ENCODE data around the gene JAKMIP1.
A peak's percentile ranks its signal among the peaks of the same experiment; 100 is the strongest.
"Not testable (repeated sequence)": the region's sequence is repeated elsewhere in the genome, so short reads cannot be mapped to it uniquely, and the experiment has no call there.

The JAKMIP1 gene

DNA sequence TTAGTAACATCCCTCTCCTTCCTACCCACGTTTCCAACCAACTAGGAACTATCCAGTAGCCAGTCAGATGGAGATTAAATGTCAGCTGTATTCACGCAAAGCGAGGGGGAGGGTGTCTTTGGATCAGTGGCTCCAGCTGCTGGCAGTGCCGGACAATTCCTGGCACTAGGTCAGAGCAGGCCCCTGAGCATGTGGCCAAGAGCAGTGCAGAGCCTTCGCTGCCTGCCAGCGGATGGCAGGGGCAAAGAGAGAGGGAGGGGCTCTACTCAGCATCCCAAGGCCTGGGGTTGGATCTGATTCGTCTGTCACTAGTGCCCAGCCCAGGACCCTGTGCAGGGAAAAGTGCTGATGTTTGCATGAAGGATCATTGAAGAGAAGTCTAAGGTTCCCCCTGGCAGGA lies 28.7 kb upstream of the JAKMIP1 start:
- no peak for DNase-seq (ENCODE audit: low spot score)

DNA sequence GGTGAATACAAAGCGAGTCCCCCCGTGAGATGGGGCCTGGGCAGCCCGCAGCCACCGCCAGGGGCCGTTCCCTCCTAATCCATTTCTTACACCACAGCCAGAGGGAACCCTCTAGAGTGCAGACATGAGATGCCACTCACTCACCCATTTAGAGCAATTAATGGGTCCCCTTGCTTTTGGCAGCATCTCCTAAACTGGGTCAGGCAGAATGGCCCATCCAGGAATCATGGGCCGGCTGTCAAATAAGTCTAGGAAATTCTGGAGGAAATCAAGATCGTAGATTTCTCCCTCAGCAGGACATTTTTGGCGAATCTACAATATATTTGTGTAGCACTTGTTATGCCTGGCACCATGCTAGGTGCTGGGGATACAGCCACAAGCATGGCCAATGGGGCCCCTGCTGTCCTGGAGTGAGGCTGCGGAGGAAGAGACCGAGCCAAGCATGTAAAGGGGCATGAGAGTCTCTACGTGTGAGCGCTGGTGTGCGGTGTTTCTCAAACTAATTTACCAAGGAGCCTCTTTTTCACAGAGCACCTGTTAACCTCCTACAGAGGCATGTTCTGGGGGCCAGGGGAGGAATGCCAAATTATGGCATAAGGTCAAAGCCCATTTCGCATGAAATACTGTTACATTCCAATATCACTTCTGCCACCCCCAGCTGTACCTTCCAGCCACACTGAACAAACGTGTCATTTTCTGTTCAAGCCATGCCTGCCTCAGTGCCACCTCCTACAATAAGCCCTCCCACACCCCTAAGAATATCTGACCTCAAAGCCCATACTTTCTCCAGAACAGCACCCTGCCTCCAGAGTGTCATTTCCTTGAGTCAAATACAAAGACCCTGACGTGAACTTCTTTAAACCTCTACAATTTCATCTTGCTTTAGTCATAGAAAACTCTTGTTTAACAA lies 28.1 kb upstream of the JAKMIP1 start:
- no peak for DNase-seq (ENCODE audit: low spot score)

DNA sequence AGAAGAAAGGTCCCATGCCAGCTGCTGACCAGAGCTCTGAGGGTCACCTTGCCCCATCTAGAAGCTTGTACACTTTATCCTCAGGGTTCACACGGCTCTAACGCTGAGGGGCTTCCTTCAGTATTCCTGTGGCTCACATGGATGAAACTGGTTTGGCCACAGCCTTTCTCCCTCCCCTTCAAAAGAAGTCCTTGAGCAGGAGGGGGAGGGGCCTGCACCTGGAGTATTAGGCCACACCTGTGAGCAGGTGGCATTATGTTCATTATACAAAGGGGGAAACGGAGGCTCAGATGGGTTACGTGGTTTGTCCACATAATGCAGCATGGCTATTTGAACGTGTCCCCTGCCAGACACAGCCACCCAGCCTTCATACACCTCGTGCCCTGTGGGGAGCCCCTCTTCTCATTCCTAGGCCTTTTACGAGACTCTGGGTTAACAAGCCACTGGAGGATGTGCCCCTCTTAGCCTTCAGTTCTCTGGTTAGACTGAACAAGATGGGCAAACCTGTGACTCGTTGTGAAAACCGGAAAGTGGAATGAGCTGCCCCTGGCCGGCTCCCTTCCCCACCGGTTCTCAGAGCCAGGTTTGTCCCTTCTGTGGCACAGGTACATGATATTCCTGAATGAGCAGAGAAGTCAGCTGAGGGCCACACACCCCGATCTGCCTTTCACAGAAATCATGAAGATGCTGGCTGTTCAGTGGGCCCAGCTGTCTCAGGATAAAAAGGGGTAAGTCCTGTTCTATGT lies 27.2 kb upstream of the JAKMIP1 start:
- DNase-seq (ENCODE audit: low spot score) = no peak

DNA sequence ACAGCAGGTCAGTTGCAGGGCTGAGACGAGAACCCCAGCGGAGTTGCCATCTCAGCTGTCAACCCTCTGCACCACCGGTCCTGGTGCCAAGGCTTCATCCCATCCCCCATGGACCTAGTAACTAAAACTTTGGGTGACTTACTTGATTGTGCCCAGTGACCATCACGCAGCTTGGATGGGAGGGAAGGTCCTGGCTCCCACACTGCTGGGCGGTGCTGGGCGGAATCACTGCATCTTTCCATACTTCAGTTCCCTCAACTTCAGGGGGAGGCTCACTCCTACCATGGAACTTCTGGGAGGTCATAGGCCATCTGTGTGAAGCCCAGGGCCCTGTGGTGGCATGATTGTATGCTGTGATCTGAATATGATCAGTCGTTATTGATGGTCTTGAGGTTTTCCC lies 26.2 kb upstream of the JAKMIP1 start:
- no peak for DNase-seq (ENCODE audit: low spot score)

DNA sequence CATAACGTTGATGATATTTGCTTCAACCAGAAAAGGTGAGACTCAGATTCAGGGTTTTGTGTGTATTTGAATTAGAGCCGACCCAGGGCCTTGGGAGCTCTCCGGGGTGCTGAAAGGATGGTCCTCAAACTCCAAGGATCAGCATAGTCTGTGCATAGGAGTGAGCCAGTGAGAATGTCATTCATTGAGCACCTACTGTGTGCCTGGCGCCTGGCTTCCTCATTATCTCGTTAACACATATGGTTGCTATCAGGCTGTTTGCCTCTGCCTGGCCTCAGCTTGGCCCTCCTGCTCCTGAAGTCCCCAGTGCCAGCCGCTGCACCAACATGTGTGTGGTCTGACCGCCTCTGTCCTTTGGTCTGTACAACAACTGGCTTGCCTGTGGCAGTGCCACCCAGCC lies 25.1 kb upstream of the JAKMIP1 start:
- peak; percentile 10 for DNase-seq (ENCODE audit: low spot score)

DNA sequence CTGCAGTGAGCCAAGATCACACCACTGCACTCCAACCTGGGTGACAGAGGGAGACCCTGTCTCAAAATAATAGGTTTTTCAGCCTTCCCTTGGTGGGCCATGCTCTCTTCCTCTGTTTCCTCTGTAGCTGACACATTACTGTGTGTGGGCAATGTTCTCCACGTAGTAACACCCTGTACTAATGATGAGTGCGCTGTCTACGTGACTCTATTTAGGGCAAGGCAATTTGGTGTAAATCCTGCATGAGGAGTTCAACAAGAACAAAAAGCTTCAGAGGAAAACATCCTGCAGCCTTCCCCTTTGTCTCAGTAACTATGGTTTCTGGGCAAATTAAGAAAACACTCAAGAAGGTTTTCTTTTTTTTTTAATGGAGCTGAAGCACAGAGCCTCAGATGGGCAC lies 24.4 kb upstream of the JAKMIP1 start:
- no peak for DNase-seq (ENCODE audit: low spot score)

DNA sequence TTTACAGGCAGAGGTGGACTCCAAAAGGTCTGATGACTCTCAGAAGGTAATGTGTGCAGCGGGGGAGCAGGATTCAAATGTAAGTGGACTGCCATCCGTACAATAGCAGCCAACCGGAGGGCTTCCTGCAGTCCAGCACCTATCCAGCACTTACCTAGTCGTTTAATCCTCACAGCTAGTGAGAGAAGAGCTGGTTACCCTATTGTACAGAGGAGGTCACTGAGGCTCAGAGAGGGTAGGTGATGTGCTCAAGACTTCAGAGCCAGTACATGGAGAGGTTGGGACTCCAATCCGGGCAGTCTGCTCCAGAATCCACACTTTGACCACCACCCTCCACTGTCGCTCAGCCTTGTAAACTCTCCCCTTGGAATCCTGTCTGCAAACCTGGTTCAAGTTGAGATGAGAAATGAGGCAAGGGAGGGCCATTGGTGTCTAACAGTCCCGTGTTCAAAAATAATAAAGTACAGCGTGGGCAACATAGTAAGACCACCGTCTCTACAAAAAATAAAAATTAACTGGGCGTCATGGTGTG lies 22.5 kb upstream of the JAKMIP1 start:
- no peak for DNase-seq (ENCODE audit: low spot score)

DNA sequence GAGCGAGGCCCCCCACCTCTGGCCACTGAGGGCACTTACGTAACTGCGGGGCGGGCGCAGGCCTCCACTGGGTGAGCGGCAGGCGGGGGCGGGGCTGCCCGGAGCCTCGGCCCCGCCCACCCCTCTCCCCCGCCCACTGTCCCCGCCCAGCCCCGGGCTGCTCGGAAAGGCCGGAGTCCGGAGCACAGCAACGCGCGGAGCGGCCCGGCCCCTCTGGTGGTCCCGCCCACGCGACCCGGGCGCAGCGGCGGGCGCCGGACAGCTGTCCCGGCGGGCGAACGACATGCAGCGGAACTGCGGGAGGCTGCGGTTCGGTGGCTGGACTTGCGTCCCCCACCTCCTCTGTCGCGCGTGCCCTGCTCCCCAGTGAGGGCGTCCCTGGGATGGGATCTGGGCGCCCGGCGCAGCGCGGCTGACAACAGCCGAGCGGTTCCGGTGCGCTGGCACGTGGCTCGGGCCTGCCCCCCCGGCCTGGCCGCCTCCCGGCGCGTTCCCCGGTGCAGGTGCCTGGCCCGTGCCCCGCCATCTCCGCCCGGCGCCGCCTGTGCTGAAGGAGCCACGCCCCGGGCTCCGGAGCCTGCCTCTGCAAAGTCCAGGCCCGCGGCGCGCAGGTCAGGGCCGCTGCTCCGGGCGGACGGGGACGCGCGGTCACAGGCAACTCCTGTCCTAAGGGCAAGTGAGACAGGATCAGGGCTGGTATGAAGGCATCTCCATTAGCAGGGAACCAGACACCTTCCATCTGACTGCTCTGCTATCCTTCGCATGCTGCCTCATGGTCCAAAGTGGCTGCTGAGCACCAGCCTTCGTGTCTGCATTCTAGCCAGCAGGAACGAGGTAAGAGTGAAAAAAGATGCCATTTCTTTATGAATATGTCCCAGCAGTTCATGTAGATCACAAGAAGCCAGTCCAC lies 21.8 kb upstream of the JAKMIP1 start:
- DNase-seq (ENCODE audit: low spot score) = no peak

DNA sequence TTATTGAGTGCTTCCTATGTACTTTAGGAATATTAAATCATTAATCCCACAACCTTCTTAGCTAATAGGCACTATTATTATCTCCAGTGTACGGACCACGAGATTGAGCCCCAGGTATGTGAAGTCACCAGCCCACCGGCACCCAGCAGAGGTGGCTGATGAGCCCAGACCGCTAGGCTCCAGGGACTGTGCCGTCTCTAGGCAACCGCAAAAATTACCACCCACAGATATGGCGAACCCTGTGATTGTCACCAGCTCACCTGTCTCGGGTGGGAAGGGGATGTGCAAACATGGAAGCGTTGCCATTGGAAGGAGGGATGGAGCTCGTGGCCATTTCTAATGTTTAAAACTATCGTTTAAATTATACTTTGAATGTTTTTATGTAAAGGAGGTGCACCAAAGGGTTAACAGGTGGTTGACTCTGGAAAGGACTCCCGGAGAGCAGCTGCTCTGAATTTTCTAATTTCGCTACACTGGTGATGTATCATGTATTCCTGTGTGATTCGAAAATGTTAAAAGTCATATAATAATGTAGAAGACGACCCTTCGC lies 21.0 kb upstream of the JAKMIP1 start:
- no peak for DNase-seq (ENCODE audit: low spot score)

DNA sequence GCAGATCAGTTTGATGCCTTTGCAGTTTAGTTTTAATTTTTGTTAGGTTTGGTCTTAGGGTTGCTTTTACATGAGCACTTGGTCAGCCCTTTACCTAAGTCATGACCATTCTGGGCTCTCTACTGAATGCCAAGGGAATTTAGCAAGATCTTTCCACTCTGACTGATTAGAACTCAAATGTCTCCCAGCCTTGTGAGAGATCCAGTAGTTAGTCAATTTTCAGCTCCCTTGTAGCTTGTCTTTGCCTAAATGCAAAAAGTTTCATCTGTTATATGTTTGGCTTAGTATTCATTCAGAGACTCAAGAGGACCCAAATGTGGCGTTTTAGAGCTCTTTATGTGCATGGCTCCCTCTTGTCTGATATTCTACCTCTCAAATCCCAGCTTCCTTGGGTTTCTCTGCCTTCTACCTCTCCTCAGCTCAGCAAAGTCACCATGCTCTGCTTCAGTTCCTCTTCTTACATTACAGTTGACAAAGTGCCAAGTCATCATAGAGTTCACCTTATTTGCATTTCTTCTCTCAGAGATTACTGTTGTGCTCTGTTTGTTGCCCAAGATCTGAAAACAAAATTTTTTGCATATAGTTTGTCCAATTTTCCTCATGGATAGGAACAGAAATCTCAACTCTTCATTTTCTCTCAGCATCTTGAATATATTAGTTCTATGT lies 17.5 kb upstream of the JAKMIP1 start:
- DNase-seq (ENCODE audit: low spot score) = no peak

DNA sequence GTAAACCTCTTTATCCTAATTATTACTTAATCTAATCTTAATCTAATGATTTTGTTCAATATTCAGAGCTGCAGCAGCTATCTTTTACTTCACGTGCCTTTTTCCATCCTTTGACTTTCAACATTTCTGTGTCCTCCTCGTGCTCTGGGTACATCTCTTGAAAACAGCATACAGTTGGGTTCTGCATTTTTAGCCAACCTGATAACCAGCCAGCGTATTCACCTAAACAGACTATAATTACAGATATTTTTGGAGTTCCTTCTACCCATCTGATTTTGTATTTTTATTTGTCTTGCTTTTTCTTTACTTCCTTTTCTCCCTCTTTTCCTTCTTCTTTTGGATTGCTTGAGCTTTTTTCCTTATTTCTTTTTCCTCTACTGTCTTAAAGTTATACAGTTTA lies 16.2 kb upstream of the JAKMIP1 start:
- DNase-seq (ENCODE audit: low spot score) = no peak

DNA sequence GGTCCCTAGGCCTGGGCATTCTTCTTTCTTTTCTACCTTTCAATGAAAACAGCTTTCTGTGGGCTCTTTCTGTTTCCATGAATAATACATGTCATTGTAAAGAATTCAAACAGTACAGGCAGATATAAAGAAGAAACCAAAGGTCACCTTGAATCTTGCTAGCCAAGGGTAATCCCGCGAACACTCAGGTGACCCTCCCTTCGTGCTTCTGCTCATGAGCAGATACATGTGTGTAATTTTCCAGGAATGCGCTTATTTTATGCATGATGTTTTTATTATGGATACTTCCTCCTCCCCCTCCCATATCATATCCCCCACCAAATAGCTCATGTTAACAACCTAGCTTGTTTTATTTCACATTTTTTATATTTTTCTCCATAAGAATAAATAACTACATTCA lies 9.6 kb upstream of the JAKMIP1 start:
- no peak for DNase-seq (ENCODE audit: low spot score)

DNA sequence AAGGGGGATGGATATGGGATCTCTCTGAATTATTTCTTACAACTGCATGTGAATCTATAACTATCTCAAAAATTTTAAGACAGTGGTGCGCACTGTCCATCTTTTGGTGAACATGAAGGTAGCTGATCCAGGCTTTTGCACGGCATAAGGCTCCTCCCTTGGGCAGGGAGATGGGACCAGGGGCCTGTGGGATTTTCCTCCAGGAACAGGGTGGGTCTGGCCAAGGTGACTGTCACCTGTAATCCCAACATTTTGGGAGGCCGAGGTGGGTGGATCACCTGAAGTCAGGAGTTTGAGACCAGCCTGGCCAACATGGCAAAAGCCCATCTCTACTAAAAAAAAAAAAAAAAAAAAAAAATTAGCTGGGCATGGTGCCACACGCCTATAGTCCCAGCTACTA lies 8.9 kb upstream of the JAKMIP1 start:
- not testable (repeated sequence) for DNase-seq (ENCODE audit: low spot score)

DNA sequence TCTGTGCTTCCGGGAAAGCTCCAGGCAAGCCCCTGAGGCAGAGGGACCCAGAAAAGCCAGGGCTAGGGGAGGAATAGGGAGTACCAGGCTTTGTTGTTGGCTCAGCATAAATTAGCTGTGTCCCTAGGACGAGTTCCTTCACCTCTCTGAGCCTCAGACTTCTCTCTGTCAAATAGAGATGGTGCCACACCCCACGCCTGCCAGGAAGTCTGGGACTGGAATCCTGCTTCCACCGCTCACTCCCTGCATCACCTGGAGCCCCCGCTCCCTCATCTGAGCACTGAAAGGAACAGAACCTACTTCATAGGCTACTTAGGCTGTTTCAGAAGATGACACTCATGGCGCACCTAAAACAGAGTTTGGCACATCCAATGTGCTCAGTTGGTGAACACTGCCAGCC lies 8.1 kb upstream of the JAKMIP1 start:
- DNase-seq (ENCODE audit: low spot score) = no peak

DNA sequence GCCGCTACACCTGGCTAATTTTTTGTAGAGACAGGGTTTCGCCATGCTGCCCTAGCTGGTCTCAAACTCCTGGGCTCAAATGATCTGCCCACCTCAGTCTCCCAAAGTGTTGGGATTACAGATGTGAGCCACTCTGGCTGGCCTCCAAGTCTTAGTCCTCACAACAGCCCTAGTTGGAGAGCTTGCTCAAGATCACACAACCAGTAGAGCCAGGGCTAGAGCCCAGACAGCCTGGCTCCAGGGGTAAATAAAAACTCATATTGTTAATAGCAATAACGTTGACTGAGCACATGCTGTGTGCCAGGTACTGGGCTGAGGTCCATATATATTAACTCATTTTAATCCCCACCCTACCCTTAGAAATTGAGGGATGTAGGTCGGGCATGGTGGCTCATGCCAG lies 7.3 kb upstream of the JAKMIP1 start:
- DNase-seq (ENCODE audit: low spot score) = no peak

DNA sequence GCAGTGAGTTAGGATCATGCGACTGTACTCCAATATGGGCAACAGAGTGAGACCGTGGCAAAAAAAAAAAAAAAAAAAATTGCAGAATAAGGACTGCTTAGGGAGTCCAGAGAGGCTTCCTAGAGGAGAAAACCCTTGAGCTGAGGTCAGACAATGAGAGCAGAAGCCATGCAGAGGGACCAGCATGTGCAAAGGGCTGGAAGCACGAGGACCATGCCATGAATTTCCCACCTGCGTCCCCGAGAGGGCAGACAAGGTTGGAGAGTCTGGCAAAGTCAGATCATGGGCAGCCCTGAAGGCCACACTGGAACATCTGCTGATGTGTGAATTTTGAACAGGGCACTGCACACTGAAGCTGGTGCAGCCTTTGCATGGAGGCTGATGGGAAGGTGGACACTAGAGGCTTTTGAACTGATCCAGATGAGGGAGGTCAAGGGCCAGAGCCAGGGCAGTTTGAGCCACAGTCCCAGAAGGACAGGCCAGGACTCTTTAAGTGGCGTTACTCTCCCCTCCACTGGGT lies 6.5 kb upstream of the JAKMIP1 start:
- no peak for DNase-seq (ENCODE audit: low spot score)

DNA sequence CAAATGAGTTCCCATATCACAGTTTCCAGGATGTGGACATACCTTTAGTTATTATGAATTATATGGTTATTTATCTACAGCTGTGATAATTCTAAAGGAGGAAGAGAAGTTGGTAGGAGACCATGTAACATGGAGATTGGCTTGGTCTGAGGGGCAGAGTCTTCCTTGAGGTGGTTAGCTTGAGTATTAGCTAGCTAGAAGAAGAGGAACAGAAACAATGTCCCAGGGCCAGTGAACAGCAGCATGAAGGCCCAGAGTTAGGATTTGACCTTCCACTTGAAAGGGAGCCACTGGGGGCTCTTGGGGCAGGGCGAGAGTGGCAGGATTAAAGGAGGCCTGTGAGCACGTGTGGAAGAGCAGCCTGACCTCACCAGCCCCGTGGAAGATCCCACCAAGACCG lies 5.6 kb upstream of the JAKMIP1 start:
- DNase-seq (ENCODE audit: low spot score) = no peak

DNA sequence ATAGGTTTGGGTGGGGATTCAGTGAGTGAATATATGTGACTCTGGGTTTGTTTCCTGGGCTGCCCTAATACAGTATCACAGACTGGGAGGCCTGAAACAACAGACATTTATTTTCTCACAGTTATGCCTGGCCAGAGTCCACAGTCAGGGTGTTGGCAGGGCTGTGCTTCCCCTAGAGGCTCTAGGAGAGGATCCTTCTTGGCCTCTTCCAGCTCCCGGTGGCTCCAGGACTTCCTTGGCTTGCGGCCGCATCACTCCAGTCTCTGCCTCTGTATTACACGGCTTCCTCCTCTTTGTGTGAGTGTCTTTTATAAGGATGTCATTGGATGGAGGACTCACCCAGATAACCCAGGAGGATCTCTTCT lies 5.2 kb upstream of the JAKMIP1 start:
- no peak for DNase-seq (ENCODE audit: low spot score)

DNA sequence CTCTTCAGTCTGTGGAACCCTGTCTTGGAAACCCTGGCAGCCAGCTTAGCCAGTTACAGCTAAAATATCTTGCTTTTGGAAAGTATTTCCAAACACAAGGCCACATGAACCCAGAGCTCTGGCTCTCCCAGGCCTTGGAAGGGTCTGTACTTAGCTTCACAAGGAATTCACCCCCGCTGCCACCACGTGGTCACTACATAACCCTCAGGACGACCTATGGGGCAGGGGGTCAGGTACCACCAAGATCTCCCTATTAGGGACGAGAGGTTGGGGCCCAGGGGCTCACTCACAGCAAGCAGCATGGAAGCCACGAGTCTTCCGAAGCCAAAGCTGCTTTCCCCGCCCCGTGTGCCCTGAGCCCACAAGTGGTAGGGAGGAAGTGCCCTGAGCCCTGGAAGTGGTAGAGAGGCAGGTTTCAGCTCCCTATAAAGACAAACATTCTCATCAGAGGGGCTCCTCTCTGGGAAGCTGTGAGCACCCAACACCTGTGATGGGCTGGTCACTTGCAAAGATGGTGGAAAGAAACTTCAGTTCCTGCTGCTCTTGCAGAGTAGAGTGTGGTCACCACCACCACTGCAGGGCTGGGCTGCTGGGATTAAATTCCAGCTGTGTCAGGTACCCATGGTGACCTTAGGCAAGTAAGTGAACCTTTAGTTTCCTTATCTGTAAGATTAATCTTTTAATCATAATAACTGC lies 4.7 kb upstream of the JAKMIP1 start:
- no peak for DNase-seq (ENCODE audit: low spot score)

DNA sequence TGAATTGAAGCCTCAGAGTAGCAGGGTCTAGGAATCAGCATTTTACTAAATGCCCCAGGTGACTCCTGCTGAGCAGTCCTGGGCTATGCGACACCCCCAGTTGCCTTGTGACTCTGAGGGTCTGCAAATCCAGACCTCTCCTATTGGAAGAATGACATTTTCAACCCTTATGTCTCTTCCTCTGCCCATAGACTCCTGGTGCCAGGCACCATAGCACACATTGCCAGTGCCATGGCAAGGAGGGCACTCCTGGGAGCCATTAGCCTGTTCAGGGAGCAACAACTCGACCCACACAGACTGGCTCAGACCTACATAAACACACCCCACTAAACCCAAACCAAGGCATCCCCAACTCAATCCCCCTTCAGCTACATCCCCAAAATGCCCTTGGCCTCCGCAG lies 3.7 kb upstream of the JAKMIP1 start:
- no peak for DNase-seq (ENCODE audit: low spot score)

Data from LoVo (cell line).